B cell (primary cell): ENCODE results near the gene COQ4. TPM values are rescaled to one million over a fixed set of nuclear protein-coding genes. Genes with fewer than 3 reads are reported as not detected.

ENCODE experiments used
- ATAC-seq: fragments of 200-7000 bp; cut with Tn5 transposase; one replicate; pipeline ENCODE4 v1.10.0; 2021; ENCODE audit warnings: low read depth, mild to moderate bottlenecking, moderate number of reproducible peaks, moderate library complexity
- CTCF ChIA-PET: fragments of 350-600 bp; sonication (Branson Sonifier 250); formaldehyde crosslinking; loops from one replicate; lab custom pipeline; 2021; ENCODE audit warnings: antibody characterized with exemption, inconsistent platforms; lab: Charles Lee
- POLR2A ChIA-PET: fragments of 350-600 bp; sonication (Branson Sonifier 250); formaldehyde crosslinking; loops from one replicate; lab custom pipeline; 2021; ENCODE audit warnings: antibody characterized with exemption; lab: Charles Lee
- DNase-seq: peaks from one replicate; pipeline ENCODE4 v3.0.0; 2013
- H2AFZ ChIP-seq: 2 replicates; pipeline ENCODE4 v1.6.1; 2012; ENCODE audit warnings: mild to moderate bottlenecking, low read depth, low read length; ENCODE audit not compliant: insufficient read depth, poor library complexity, severe bottlenecking
- H3K27ac ChIP-seq, 2 donors: 1 replicate in 1 of 2; 2 replicates in 1 of 2; pipeline ENCODE4 v1.5.1; 2012 to 2013; ENCODE audit warnings: low read length in 2 of 2, mild to moderate bottlenecking in 2 of 2, moderate library complexity in 1 of 2
- H3K27me3 ChIP-seq, 4 experiments: fragments of 200-600 bp in 1 of 4; sonication (generic) in 1 of 4; replicated peaks in 1 of 4; 1 replicate in 2 of 4; 2 replicates in 2 of 4; pipeline versions ENCODE4 v1.6.1 to v1.7.0; 2013 to 2016; ENCODE audit warnings: low read length in 3 of 4, mild to moderate bottlenecking in 2 of 4, mixed read lengths in 1 of 4, moderate library complexity in 1 of 4; ENCODE audit not compliant: insufficient read depth in 4 of 4, control insufficient read depth in 3 of 4; ENCODE audit errors: control extremely low read depth in 1 of 4
- H3K36me3 ChIP-seq, 2 experiments: replicated peaks in 1 of 2; 1 replicate in 1 of 2; 2 replicates in 1 of 2; pipeline versions ENCODE4 v1.6.1 to v1.7.1; 2013; ENCODE audit warnings: low read length in 1 of 2; ENCODE audit not compliant: insufficient read depth in 2 of 2, control insufficient read depth in 1 of 2; ENCODE audit errors: control extremely low read depth in 1 of 2, extremely low read depth in 1 of 2
- H3K4me1 ChIP-seq, 2 donors: fragments of 200-600 bp in 1 of 2; sonication (generic) in 1 of 2; 1 replicate in 1 of 2; 2 replicates in 1 of 2; pipeline versions ENCODE4 v1.5.1 to v1.6.1; 2013 to 2017; ENCODE audit warnings: low read length in 2 of 2; ENCODE audit not compliant: control insufficient read depth in 2 of 2, insufficient read depth in 2 of 2
- H3K4me2 ChIP-seq: replicated peaks from 2 replicates; pipeline ENCODE3; 2012; ENCODE audit warnings: mild to moderate bottlenecking, low read depth, low read length; ENCODE audit not compliant: poor library complexity, severe bottlenecking
- H3K4me3 ChIP-seq, 5 experiments: fragments of 200-600 bp in 1 of 5; sonication (generic) in 1 of 5; 1 replicate in 3 of 5; 2 replicates in 2 of 5; pipeline versions ENCODE4 v1.5.1 to v1.7.0; 2011 to 2016; ENCODE audit warnings: low read length in 4 of 5, mild to moderate bottlenecking in 4 of 5, low read depth in 2 of 5, control low read depth in 1 of 5, moderate library complexity in 1 of 5; ENCODE audit not compliant: insufficient read depth in 1 of 5; ENCODE audit errors: control extremely low read depth in 1 of 5, extremely low read depth in 1 of 5
- H3K79me2 ChIP-seq: fragments of 200-600 bp; sonication (generic); one replicate; pipeline ENCODE4 v1.6.0; 2016; ENCODE audit warnings: low read length; ENCODE audit not compliant: control insufficient read depth, insufficient read depth
- H3K9ac ChIP-seq: fragments of 200-600 bp; sonication (generic); 2 replicates; pipeline ENCODE4 v1.6.1; 2017; ENCODE audit warnings: mild to moderate bottlenecking, low read length, moderate library complexity
- H3K9me3 ChIP-seq, 3 donors: one replicate each; pipeline versions ENCODE4 v1.6.1 to v1.7.1; 2013; ENCODE audit warnings: low read length in 2 of 3; ENCODE audit not compliant: control insufficient read depth in 2 of 3, insufficient read depth in 1 of 3; ENCODE audit errors: control extremely low read depth in 1 of 3
- H4K20me1 ChIP-seq: 2 replicates; pipeline ENCODE4 v1.6.0; 2012; ENCODE audit warnings: mild to moderate bottlenecking, low read length; ENCODE audit not compliant: insufficient read depth, control insufficient read depth, poor library complexity, severe bottlenecking
- H3K27ac Mint-ChIP-seq: one replicate; pipeline ENCODE4 v1.8.0; 2021; ENCODE audit warnings: mixed read lengths
- H3K27me3 Mint-ChIP-seq: one replicate; pipeline ENCODE4 v1.8.0; 2021; ENCODE audit warnings: mixed read lengths
- H3K4me1 Mint-ChIP-seq: one replicate; pipeline ENCODE4 v1.8.0; 2021; ENCODE audit warnings: mixed read lengths
- H3K4me3 Mint-ChIP-seq: one replicate; pipeline ENCODE4 v1.8.0; 2021; ENCODE audit warnings: mixed read lengths
- H3K9me3 Mint-ChIP-seq: one replicate; pipeline ENCODE4 v1.8.0; 2022; ENCODE audit warnings: mixed read lengths; ENCODE audit not compliant: insufficient read depth
- CTCF ChIP-seq: fragments of 200-600 bp; IDR thresholded peaks from one replicate; pipeline ENCODE4 v1.8.0; 2022; ENCODE audit warnings: antibody characterized with exemption, mild to moderate bottlenecking
- EZH2 ChIP-seq: IDR thresholded peaks from 2 replicates; pipeline ENCODE4 v1.6.1; 2012; ENCODE audit warnings: borderline replicate concordance, low read depth, mild to moderate bottlenecking, moderate library complexity, low read length; ENCODE audit not compliant: insufficient read depth, poor library complexity, severe bottlenecking
- WGBS: methylation state at CpG from one replicate; pipeline ENCODE4 v1.1.5; 2013; ENCODE audit warnings: missing lambda C conversion rate; ENCODE audit not compliant: insufficient coverage; 5-methylcytosine and 5-hydroxymethylcytosine counted together
- intact Hi-C: fragments of 100-400 bp; cut with micrococcal nuclease; formaldehyde crosslinking; loops from one replicate; pipeline ENCODE4 v1.10.0; 2022
- polyA plus RNA-seq: library from polyadenylated mRNA; depleted of rRNA; stranded (reverse); fragments of >200 nt; gene quantifications from 2 replicates; pipeline ENCODE4 v1.2.3, GENCODE V29; 2012
- total RNA-seq, 2 donors: library from RNA; stranded (reverse); fragments of 120-200 nt in 1 of 2; gene quantifications; 1 replicate in 1 of 2; 2 replicates in 1 of 2; pipeline versions ENCODE4 v1.2.3 to v1.2.4, GENCODE V29; 2013 to 2022

The COQ4 gene
- total and polyA plus RNA-seq, 2 donors (not counting 1 experiment from before 2014, with no cell fraction given): 54.9 to 62.8 TPM

DNA sequence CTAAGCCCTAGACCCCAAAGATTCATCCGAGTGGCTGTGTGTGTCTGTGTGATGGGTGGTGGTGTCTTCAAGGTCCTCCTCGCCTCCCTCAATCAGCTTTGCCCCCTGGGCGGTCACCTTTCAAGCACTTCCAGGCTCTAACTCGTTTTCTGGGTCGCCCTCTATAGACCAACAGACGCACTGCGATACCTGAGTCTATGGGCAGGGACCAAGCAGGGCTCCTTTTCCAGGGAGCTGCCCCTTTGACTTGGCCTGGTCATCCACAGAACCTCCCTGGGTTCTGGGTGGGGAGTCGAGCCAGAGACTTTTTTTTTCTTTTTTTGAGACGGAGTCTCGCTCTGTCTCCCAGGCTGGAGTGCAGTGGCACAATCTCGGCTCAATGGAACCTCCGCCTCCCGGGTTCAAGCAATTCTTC is 18.8 kb downstream of the COQ4 start:
- peak; percentile 74 for DNase-seq
- H3K79me2 ChIP-seq: peaks cover 5% of the 10 kb centered on the region
- no peaks in the 10 kb centered on the region for H3K27me3 Mint-ChIP-seq
- peak; percentile 39 for ATAC-seq
- peaks cover 0 to 18% of the 10 kb centered on the region in 2 experiments for H3K36me3 ChIP-seq
- peaks cover 9% of the 10 kb centered on the region for H3K4me1 Mint-ChIP-seq
- peak overlapping the region; percentile 99 for H3K4me2 ChIP-seq
- H3K4me3 Mint-ChIP-seq: peak overlapping the region; percentile 98
- H3K4me3 ChIP-seq: peak overlapping the region; percentile 46 to 80 (median 70)
- no peaks in the 10 kb centered on the region for H4K20me1 ChIP-seq
- ChIA-PET POLR2A (interaction anchor here (0.6 to 1.3 kb wide), 3 partner anchors 30 to 1463 kb away, joined by 5 to 7 read pairs (median 6); partner anchors contain the start of gene URM1), CTCF (interaction anchor here (0.5 to 1.8 kb wide), 14 partner anchors 11 to 173 kb away, joined by 3 to 13 read pairs (median 3); partner anchors contain the start of genes COQ4 and URM1)
- H3K9me3 ChIP-seq: no peaks in the 10 kb centered on the region
- intact Hi-C loops: loop anchor here (1.0 to 5.0 kb wide), 3 partner anchors 46 to 214 kb away; partner anchors contain the start of gene PTGES2
- 37% methylated on average over 10 of the region's 13 CpGs for WGBS
- H3K4me1 ChIP-seq: peaks cover 11 to 15% of the 10 kb centered on the region in 2 donors
- H3K9me3 Mint-ChIP-seq: no peaks in the 10 kb centered on the region
- peak overlapping the region; percentile 91 for H3K27ac Mint-ChIP-seq
- H3K9ac ChIP-seq: peak overlapping the region; percentile 77
- peak; percentile 66 for TF ChIP-seq CTCF
- TF ChIP-seq EZH2: no peak
- peak overlapping the region; percentile 87 for H2AFZ ChIP-seq
- H3K27me3 ChIP-seq: no peaks in the 10 kb centered on the region
- peak overlapping the region in 1 of 2 donors; percentile 28 for H3K27ac ChIP-seq

DNA sequence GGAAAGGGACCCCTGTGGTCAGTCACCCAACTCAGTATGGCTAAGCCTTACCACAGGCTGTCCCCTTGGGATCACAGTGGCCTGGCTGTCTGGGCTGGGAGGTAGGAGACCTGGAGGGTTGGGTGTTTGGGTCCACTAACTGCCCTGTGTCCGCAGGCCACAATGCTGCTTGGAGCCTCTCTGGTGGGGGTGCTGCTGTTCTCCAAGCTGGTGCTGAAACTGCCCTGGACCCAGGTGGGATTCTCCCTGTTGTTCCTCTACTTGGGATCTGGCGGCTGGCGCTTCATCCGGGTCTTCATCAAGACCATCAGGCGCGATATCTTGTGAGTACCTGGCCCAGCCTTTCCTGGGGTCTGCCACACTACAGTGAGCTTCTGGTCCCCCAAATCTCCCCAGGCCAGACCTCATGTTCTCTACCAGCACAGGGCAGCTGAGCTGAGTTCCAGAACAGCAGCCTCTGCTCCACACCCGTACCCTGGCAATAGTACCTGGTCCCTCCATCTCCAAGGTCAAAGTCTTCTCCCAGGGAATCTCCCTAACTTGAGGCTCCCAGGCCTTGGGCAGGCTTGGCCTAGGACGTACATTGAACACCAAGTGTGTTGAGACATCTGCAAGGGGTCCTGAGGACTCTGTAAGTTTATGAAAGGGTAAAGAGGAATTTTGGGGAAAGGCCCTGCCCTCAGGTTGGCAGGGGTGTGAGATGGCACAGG is 20.5 kb downstream of the COQ4 start:
- Histone ChIP-seq H3K36me3 (peaks cover 0 to 19% of the 10 kb centered on the region in 2 experiments), H3K9me3 (no peaks in the 10 kb centered on the region), H3K4me2 (no peak overlapping the region), H3K27me3 (no peaks in the 10 kb centered on the region), H3K4me3 (no peak overlapping the region), H3K4me1 (peaks cover 11 to 15% of the 10 kb centered on the region in 2 donors), H3K27ac (no peak overlapping the region), H2AFZ (no peak overlapping the region), H3K9ac (no peak overlapping the region), H4K20me1 (no peaks in the 10 kb centered on the region), H3K79me2 (peaks cover 5% of the 10 kb centered on the region)
- DNase-seq: no peak
- no peak overlapping the region for H3K27ac Mint-ChIP-seq
- ATAC-seq: no peak
- POLR2A ChIA-PET: no interaction called here
- H3K27me3 Mint-ChIP-seq: no peaks in the 10 kb centered on the region
- intact Hi-C loops: loop anchor here (5.0 kb wide), 2 partner anchors 91 to 216 kb away; partner anchors contain the start of gene PTGES2
- WGBS: 97% methylated on average over 8 of the region's 8 CpGs
- CTCF ChIA-PET: interaction anchor here (1.5 kb wide), 1 partner anchor 20 kb away, joined by 3 read pairs; no protein-coding TSS in a partner anchor
- TF ChIP-seq EZH2 (no peak), CTCF (no peak)
- H3K4me1 Mint-ChIP-seq: peaks cover 9% of the 10 kb centered on the region
- no peak overlapping the region for H3K4me3 Mint-ChIP-seq
- H3K9me3 Mint-ChIP-seq: no peaks in the 10 kb centered on the region
